ENCODE results near the gene GPRIN2. TPM values are rescaled to one million over a fixed set of nuclear protein-coding genes. Genes with fewer than 3 reads are reported as not detected.

The GPRIN2 gene
- polyA plus RNA-seq, 1 of the 3 experiments (the other 2 are of a cell fraction): 0.03 TPM

- no peak overlapping the region for H2AFZ ChIP-seq (ENCODE audit: low read depth)
- DNase-seq: no peak
- ChIA-PET CTCF (interaction anchor here (1.0 to 1.6 kb wide), 3 partner anchors 8 to 324 kb away, joined by 3 to 5 read pairs (median 3); no protein-coding TSS in a partner anchor), POLR2A (no interaction called here)
- H3K9me3 ChIP-seq: no peaks in the 10 kb centered on the region
- no peak for TF ChIP-seq REST (IDR thresholded peaks at IDR 0.05; ENCODE audit: low read depth, low read length)
- H3K27ac ChIP-seq (ENCODE audit: low read depth in 2 of 2, low read length in 1 of 2): no peak overlapping the region
- no peak overlapping the region for H3K4me2 ChIP-seq
- peaks cover 15% of the 10 kb centered on the region; the same call in 1 of the 2 replicates for H3K27me3 ChIP-seq (ENCODE audit: insufficient read depth)
- peaks cover 0 to 3% of the 10 kb centered on the region in 2 experiments; a peak in 1 of 4 replicates for H3K4me1 ChIP-seq (ENCODE audit: control insufficient read depth in 1 of 2, insufficient read depth in 2 of 2, low read depth in 1 of 2, low read length in 1 of 2)
- H3K9me2 ChIP-seq: no peaks in the 10 kb centered on the region
- H3K9ac ChIP-seq: no peak overlapping the region
- no peaks in the 10 kb centered on the region for H3F3A ChIP-seq (replicated peaks; ENCODE audit: insufficient read depth)
- H3K36me3 ChIP-seq (replicated peaks in 1 of 2; ENCODE audit: control insufficient read depth in 1 of 2, insufficient read depth in 2 of 2, low read length in 1 of 2): no peaks in the 10 kb centered on the region
- no peak overlapping the region for H3K4me3 ChIP-seq (ENCODE audit: low read depth in 2 of 2, low read length in 1 of 2)
- WGBS (ENCODE audit: low lambda C conversion rate): 24% methylated on average over 2 of the region's 2 CpGs
- H4K20me1 ChIP-seq (ENCODE audit: insufficient read depth): no peaks in the 10 kb centered on the region
- H3K79me2 ChIP-seq (ENCODE audit: insufficient read depth): no peaks in the 10 kb centered on the region
These were observed 3.0 kb downstream of the GPRIN2 start for GRCh38 chr10:46553238-46554049.

- Histone ChIP-seq H3F3A (replicated peaks; ENCODE audit: insufficient read depth) (no peaks in the 10 kb centered on the region), H3K9ac (no peak overlapping the region), H3K4me1 (ENCODE audit: control insufficient read depth in 1 of 2, insufficient read depth in 2 of 2, low read depth in 1 of 2, low read length in 1 of 2) (peaks cover 0 to 3% of the 10 kb centered on the region in 2 experiments; a peak in 1 of 4 replicates), H3K27me3 (ENCODE audit: insufficient read depth) (peaks cover 9% of the 10 kb centered on the region; the same call in 1 of the 2 replicates), H3K79me2 (ENCODE audit: insufficient read depth) (no peaks in the 10 kb centered on the region), H2AFZ (ENCODE audit: low read depth) (no peak overlapping the region), H3K4me2 (no peak overlapping the region), H3K36me3 (replicated peaks in 1 of 2; ENCODE audit: control insufficient read depth in 1 of 2, insufficient read depth in 2 of 2, low read length in 1 of 2) (no peaks in the 10 kb centered on the region), H3K9me3 (no peaks in the 10 kb centered on the region), H3K27ac (ENCODE audit: low read depth in 2 of 2, low read length in 1 of 2) (no peak overlapping the region), H3K4me3 (ENCODE audit: low read depth in 2 of 2, low read length in 1 of 2) (no peak overlapping the region), H3K9me2 (no peaks in the 10 kb centered on the region), H4K20me1 (ENCODE audit: insufficient read depth) (no peaks in the 10 kb centered on the region)
- ChIA-PET POLR2A (no interaction called here), CTCF (interaction anchor here (1.0 to 1.6 kb wide), 3 partner anchors 8 to 324 kb away, joined by 3 to 5 read pairs (median 3); no protein-coding TSS in a partner anchor)
- no peak for DNase-seq
- TF ChIP-seq REST (IDR thresholded peaks at IDR 0.05; ENCODE audit: low read depth, low read length) (no peak), FOXM1 (IDR thresholded peaks at IDR 0.05; ENCODE audit: low read depth) (no peak), RFX5 (IDR thresholded peaks at IDR 0.05; ENCODE audit: low read length) (no peak), PBX3 (IDR thresholded peaks at IDR 0.05) (no peak)
- 83% methylated on average over 10 of the region's 10 CpGs for WGBS (ENCODE audit: low lambda C conversion rate)
These were observed 3.8 kb downstream of the GPRIN2 start for GRCh38 chr10:46552526-46553237.

Measured in SK-N-SH (cell line).